NCI-H2081 (cell line): ENCODE results near the gene KLK3.

Source experiments
- DNase-seq, 2 experiments: peaks; one replicate each; lab custom pipeline; 2025; lab: John Stamatoyannopoulos, UW

Gene KLK3

DNA sequence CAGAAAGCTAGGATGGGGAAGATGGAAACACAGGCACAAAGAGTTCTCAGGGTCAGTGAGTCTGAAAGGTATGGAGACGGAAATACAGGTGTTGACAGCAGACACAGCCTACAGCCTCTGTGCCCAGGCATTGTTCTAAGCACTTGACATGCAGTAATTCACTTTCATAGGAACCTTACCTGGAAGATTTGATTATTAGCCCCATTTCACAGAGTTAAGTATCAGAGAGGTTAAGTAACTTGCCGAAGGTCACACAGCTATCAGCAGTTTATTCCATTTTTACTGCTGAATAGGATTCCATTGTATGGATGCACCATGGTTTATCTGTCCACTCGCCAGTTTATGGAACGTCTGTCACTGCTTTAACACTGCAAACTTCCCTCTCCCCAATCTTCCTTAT, 43.3 kb downstream of the KLK3 start:
- DNase-seq, result no peak

DNA sequence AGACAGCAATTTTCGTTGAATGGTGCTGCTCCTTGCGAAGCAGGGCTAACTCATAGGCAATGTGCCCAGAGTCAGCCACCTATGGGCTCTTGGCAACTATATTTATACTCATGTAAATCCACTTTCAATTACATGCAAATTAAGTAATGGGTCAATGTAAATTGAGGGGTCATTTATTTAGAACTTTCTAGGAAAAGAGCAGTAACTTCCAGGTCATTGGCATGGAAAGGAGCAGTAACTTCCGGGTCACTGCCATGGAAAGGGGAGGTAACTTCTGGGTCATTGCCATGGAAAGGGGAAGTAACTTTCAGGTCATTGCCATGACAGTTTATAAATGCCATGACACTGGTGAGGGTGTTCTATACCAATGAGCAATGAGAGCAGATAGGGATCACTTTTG, 44.9 kb downstream of the KLK3 start:
- no peak for DNase-seq

DNA sequence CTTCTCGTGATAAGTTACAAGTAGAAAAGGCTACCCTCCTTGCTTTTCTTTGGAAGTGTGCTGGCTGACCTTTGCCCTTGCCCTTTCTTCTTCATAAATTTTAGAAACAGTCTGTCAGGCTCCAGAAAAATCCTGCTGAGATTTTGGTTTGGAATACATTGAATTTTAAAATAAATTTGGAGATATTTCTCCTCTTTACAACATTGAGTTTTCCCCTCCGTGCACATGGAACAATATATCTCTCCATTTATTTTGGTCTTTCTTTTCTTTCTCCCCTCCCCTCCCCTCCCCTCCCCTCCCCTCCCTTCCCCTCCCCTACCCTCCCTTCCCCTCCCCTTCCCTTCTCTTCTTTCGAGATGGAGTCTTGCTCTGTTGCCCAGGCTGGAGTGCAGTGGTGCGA, 47.9 kb downstream of the KLK3 start:
- DNase-seq, result no peak

DNA sequence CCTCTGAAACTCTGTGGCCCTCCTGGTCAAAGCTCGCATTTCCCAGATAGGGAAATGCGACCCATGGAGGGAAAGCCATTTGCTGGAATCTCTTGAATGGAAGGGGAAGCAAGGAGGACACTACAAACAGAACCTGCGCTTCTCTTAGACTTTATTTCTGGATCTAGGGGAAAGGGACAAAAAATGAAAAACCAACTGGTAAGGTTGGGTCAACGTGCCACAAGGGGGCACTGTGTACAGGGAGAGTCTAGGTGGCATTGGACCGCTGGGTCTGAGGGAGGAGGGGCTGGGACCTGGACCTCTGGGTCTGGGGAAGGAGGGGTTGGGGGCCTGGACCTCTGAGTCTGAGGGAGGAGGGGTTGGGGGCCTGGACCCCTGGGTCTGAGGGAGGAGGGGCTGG, 51.5 kb downstream of the KLK3 start:
- peak in 1 of 2 experiments; percentile 14 for DNase-seq

DNA sequence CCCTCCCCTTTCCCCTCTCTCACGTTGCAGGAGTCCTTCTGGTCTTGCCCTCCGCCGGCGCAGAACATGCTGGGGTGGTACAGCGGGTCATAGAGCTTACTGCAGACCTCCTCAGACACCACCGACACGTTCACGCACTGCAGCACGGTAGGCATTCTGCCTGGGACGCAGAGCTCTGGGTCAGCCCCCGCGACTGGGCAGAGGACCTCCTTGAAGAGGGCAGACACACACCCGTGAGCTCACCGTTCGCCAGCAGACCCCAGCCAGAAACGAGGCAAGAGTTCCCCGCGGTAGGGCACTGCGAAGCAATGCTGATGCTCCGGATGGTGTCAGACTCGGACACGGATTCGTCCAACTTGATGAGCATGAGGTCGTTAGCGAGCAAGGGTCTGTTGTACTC, 53.6 kb downstream of the KLK3 start:
- no peak for DNase-seq

DNA sequence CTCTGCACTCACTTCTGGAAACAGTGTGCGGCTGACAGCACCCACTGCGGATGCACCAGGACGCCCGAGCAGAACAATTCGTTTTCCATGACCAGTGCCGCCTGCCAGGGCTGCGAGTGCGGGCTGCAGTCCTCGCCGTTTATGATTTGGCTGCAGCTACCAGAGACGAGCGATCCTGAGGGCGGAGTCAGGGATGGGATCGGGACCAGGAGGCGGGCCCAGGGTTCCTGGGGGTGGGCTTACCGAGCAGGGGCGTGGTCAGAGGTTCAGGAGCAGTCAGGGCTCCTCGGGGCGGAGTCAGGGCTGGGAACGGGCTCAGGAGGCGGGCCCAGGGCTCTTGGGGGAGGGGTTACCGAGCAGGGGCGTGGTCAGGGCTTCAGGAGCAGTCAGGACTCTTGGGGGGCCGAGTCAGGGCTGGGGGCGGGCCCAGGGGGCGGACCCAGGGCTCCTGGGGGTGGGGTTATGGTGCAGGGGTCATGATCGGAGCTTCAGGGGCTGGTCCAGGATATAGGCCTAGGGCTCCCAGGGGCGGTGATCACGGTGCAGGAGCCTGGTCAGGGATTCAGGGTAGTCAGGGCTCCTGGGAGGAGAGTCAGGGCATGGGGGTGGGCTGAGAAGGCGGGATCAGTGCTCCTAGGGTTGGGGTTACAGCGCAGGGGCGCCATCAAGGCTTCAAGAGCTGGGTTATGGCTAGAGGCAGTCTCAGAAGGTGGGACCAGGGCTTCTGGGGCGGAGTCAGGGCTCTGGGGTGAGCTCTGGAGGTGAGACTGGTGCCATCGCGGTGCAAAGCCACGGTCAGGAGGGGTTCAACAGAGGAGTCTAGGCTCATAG, 54.7 kb downstream of the KLK3 start:
- peak; percentile 55 to 57 for DNase-seq
